K562 (cell line): ENCODE measurements around the gene ITGAL. TPM values are rescaled to one million over a fixed set of nuclear protein-coding genes. Genes with fewer than 3 reads are reported as not detected.

Experiments used
- ATF7 ChIP-seq: fragments of 450-650 bp; IDR thresholded peaks from 2 replicates; pipeline ENCODE4 v1.7.1; 2014; ENCODE audit warnings: mild to moderate bottlenecking, moderate library complexity
- CEBPG ChIP-seq, 3 experiments: fragments of 200-800 bp in 1 of 3; sonication (Bioruptor generic) in 1 of 3; sonication (generic) in 1 of 3; formaldehyde crosslinking in 1 of 3; IDR thresholded peaks in 2 of 3; conservative IDR thresholded peaks in 1 of 3; 2 replicates each; pipeline versions ENCODE4 v1.6.1 to v1.8.0; 2016 to 2022; ENCODE audit warnings: missing compliant biosample characterization in 2 of 3, missing genetic modification characterization in 2 of 3, mild to moderate bottlenecking in 1 of 3, missing genetic modification reagents in 1 of 3
- CSDE1 ChIP-seq, 2 experiments: fragments of 450-650 bp; IDR thresholded peaks; 2 replicates each; pipeline ENCODE4 v1.6.1; 2016; ENCODE audit warnings: mild to moderate bottlenecking in 1 of 2
- FOXM1 ChIP-seq, 2 experiments: fragments of 450-650 bp in 1 of 2; sonication (generic) in 1 of 2; formaldehyde crosslinking in 1 of 2; IDR thresholded peaks; 2 replicates each; pipeline versions ENCODE4 v1.6.1 to v1.9.0; 2017 to 2022; ENCODE audit warnings: low read depth in 2 of 2, mild to moderate bottlenecking in 2 of 2, missing genetic modification reagents in 1 of 2, moderate library complexity in 1 of 2
- HCFC1 ChIP-seq: IDR thresholded peaks from 2 replicates; pipeline ENCODE4 v1.6.1; 2012; ENCODE audit warnings: low read depth, low read length, improper control_type of control experiment
- HOXB6 ChIP-seq: fragments of 250-450 bp; sonication (Bioruptor Pico); IDR thresholded peaks from 2 replicates; pipeline ENCODE4 v1.5.1; 2022; ENCODE audit warnings: mild to moderate bottlenecking, borderline replicate concordance
- KLF6 ChIP-seq: fragments of 250-450 bp; sonication (Bioruptor Pico); IDR thresholded peaks from 2 replicates; pipeline ENCODE4 v1.4.0; 2020; ENCODE audit warnings: mild to moderate bottlenecking, moderate library complexity, borderline replicate concordance
- MED1 ChIP-seq: sonication (generic); formaldehyde crosslinking; IDR thresholded peaks from 2 replicates; pipeline ENCODE4 v1.8.1; 2023; ENCODE audit warnings: missing genetic modification reagents, borderline replicate concordance
- MTA1 ChIP-seq: fragments of 450-650 bp; IDR thresholded peaks from 2 replicates; pipeline ENCODE4 v1.6.1; 2017; ENCODE audit warnings: borderline replicate concordance
- NR2C1 ChIP-seq, 2 experiments: fragments of 450-650 bp; IDR thresholded peaks; 2 replicates each; pipeline ENCODE4 v1.6.1; 2017; ENCODE audit warnings: mild to moderate bottlenecking in 2 of 2, antibody characterized with exemption in 1 of 2, inconsistent platforms in 1 of 2, missing compliant biosample characterization in 1 of 2, missing genetic modification characterization in 1 of 2
- SOX6 ChIP-seq: fragments of 450-650 bp; IDR thresholded peaks from 2 replicates; pipeline ENCODE4 v1.6.1; 2014; ENCODE audit warnings: mild to moderate bottlenecking
- SP1 ChIP-seq: sonication (generic); formaldehyde crosslinking; IDR thresholded peaks from 2 replicates; pipeline ENCODE4 v1.8.1; 2022; ENCODE audit warnings: mild to moderate bottlenecking, missing genetic modification reagents
- YY1 ChIP-seq, 3 experiments: IDR thresholded peaks; 2 replicates each; pipeline ENCODE4 v1.6.1; 2011; ENCODE audit warnings: low read length in 2 of 3, mild to moderate bottlenecking in 2 of 3, moderate library complexity in 2 of 3, borderline replicate concordance in 1 of 3, control low read depth in 1 of 3, low read depth in 1 of 3; ENCODE audit not compliant: insufficient read depth in 3 of 3, insufficient replicate concordance in 2 of 3, control insufficient read depth in 1 of 3, insufficient read length in 1 of 3; ENCODE audit errors: extremely low read depth in 1 of 3
- ZBTB17 ChIP-seq: fragments of 450-650 bp; formaldehyde crosslinking; IDR thresholded peaks from 2 replicates; pipeline ENCODE4 v1.4.0; 2020; ENCODE audit warnings: mild to moderate bottlenecking
- ZC3H8 ChIP-seq: fragments of 450-650 bp; IDR thresholded peaks from 2 replicates; pipeline ENCODE4 v1.6.1; 2017
- ZFX ChIP-seq: sonication (generic); formaldehyde crosslinking; IDR thresholded peaks from 2 replicates; pipeline ENCODE4 v1.8.0; 2022; ENCODE audit warnings: mild to moderate bottlenecking, missing genetic modification reagents, moderate library complexity
- ZNF133 ChIP-seq: fragments of 250-450 bp; sonication (Bioruptor Pico); IDR thresholded peaks from 2 replicates; pipeline ENCODE4 v1.4.0; 2020; ENCODE audit warnings: mild to moderate bottlenecking
- ZNF561 ChIP-seq: fragments of 450-650 bp; formaldehyde crosslinking; conservative IDR thresholded peaks from 2 replicates; pipeline ENCODE4 v1.4.0; 2020; ENCODE audit warnings: mild to moderate bottlenecking, moderate library complexity
- ZNF668 ChIP-seq: fragments of 250-450 bp; sonication (Bioruptor Pico); IDR thresholded peaks from 2 replicates; pipeline ENCODE4 v1.8.0; 2022; ENCODE audit warnings: mild to moderate bottlenecking, inconsistent platforms
- ZZZ3 ChIP-seq: fragments of 450-650 bp; IDR thresholded peaks from 2 replicates; pipeline ENCODE4 v1.6.1; 2016; ENCODE audit warnings: antibody characterized with exemption, mild to moderate bottlenecking, moderate library complexity
- polyA plus RNA-seq, 8 experiments: library from polyadenylated mRNA; depleted of rRNA in 4 of 8; stranded (reverse) in 5 of 8; unstranded in 3 of 8; fragments of >200 nt; fragmentation: Nextera tagmentation in 2 of 8; fragmentation: Illumina TruSeq in 1 of 8; extraction: Ambion mirVana in 2 of 8; extraction: Trizol in 1 of 8; gene quantifications; 2 replicates each; pipeline versions ENCODE4 v1.2.1 to v1.2.3, GENCODE V29; 2011 to 2014; ENCODE audit warnings: inconsistent platforms in 1 of 8, missing spikeins in 1 of 8
- total RNA-seq, 7 experiments: library from RNA; depleted of rRNA in 6 of 7; stranded (reverse); fragments of >200 nt in 6 of 7; fragmentation: Illumina TruSeq in 2 of 7; extraction: Trizol in 2 of 7; gene quantifications; 2 replicates each; pipeline versions ENCODE4 v1.2.1 to v1.2.3, GENCODE V29; 2011 to 2021; ENCODE audit warnings: low replicate concordance in 1 of 7
- TF ChIP-seq, protein P1 (sequence below): conservative IDR thresholded peaks from 2 replicates; pipeline ENCODE4 v1.6.1; 2011; ENCODE audit warnings: low read depth, mild to moderate bottlenecking, low read length; ENCODE audit not compliant: control insufficient read depth
- TF ChIP-seq, protein P2 (sequence below): fragments of 450-650 bp; formaldehyde crosslinking; IDR thresholded peaks from 2 replicates; pipeline ENCODE4 v1.4.0; 2022; ENCODE audit warnings: mild to moderate bottlenecking, moderate library complexity
- TF ChIP-seq, protein P3 (sequence below): sonication (generic); formaldehyde crosslinking; IDR thresholded peaks from 2 replicates; pipeline ENCODE4 v1.9.0; 2022; ENCODE audit warnings: mild to moderate bottlenecking, missing genetic modification reagents
- TF ChIP-seq, protein P4 (sequence below): fragments of 450-650 bp; IDR thresholded peaks from 2 replicates; pipeline ENCODE4 v1.6.1; 2016; ENCODE audit warnings: low read depth, mild to moderate bottlenecking, moderate library complexity

ITGAL gene
- total and polyA plus RNA-seq, 9 of the 15 experiments (the other 6 are each of a cell fraction or from before 2014, with no cell fraction given): 0.01 to 0.53 TPM; not detected in 7

DNA sequence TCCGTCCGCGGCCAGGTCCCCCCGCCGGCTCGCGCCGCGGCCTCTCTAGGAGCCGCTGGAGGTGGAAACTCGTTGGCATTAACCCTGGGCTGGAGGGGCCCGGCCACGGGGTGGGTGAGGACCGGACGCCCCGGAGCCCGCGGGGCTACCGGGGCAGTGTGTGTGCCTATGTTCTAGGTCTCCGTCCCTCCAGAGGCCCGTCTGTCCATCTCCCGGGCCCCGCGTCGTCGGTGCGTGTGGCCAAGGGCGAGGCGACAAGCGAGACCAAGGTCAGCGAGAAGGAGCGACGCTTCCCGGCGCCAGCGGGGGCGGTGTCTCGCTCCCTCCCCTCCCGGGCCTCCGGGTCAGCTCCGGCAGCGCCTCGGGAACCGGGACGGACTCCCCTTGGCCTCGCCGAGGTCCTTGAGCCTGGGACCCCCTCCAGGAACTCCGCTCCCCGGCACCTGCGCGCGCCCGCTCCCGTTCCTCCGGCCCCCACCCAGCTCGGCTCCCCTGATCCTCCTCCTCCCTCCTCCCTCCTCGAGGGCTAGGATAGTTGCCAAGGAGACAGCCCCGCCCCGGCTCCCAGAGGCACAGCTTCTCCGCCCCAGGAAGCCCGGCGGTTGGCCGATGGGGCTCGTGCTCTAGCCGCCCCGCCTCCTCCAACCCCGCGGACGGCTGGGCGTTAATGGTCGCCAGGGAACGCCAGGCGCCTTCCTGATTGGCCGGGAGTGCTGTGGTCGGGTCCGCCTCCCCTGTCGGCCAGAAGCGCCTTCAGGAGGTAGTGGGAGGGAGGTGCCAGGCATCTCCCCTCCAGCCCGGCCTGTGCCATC, 54.5 kb downstream of the ITGAL start (continued):
- TF ChIP-seq, protein P1, sequence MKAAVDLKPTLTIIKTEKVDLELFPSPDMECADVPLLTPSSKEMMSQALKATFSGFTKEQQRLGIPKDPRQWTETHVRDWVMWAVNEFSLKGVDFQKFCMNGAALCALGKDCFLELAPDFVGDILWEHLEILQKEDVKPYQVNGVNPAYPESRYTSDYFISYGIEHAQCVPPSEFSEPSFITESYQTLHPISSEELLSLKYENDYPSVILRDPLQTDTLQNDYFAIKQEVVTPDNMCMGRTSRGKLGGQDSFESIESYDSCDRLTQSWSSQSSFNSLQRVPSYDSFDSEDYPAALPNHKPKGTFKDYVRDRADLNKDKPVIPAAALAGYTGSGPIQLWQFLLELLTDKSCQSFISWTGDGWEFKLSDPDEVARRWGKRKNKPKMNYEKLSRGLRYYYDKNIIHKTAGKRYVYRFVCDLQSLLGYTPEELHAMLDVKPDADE: peak; percentile 50; the same call in 1 of the 2 replicates
- TF ChIP-seq HCFC1 (peak; percentile 82), ZNF668 (CRISPR knock-in tag) (no peak), ZBTB17 (CRISPR knock-in tag) (peak; percentile 84; the same call in 1 of the 2 replicates), ZNF561 (CRISPR knock-in tag) (no peak), MED1 (CRISPR knock-in tag) (no peak), ZC3H8 (no peak), MTA1 (0 out of 2 replicates have a peak, but pooled peaks have one; percentile 27), SP1 (CRISPR knock-in tag) (peak; percentile 73; the same call in 1 of the 2 replicates), YY1 (IDR thresholded peaks at IDR 0.05; ENCODE audit: borderline replicate concordance in 1 of 3, control insufficient read depth in 1 of 3, extremely low read depth in 1 of 3, insufficient read depth in 3 of 3, insufficient read length in 1 of 3, insufficient replicate concordance in 2 of 3, low read depth in 1 of 3, low read length in 2 of 3) (peak in 2 of 3 experiments; percentile 37 to 75), KLF6 (no peak), CSDE1 (IDR thresholded peaks at IDR 0.05) (peak in 1 of 2 experiments; percentile 86; a peak in 2 of 4 replicates), CEBPG (CRISPR knock-in tag; IDR thresholded peaks at IDR 0.05) (no peak), CEBPG (tag; conservative IDR thresholded peaks at IDR 0.05 in 1 of 2, IDR thresholded peaks at IDR 0.05 in 1 of 2) (no peak), ZZZ3 (no peak), ZFX (CRISPR knock-in tag) (peak; percentile 90), NR2C1 (IDR thresholded peaks at IDR 0.05) (peak; percentile 81), NR2C1 (tag; IDR thresholded peaks at IDR 0.05) (peak; percentile 76), SOX6 (no peak; the same call in 1 of the 2 replicates), ZNF133 (CRISPR knock-in tag) (no peak), HOXB6 (CRISPR knock-in tag) (no peak), ATF7 (peak; percentile 69; the same call in 1 of the 2 replicates), FOXM1 (IDR thresholded peaks at IDR 0.05; ENCODE audit: low read depth) (no peak), FOXM1 (CRISPR knock-in tag; IDR thresholded peaks at IDR 0.05; ENCODE audit: low read depth) (no peak)
- TF ChIP-seq, protein P2, sequence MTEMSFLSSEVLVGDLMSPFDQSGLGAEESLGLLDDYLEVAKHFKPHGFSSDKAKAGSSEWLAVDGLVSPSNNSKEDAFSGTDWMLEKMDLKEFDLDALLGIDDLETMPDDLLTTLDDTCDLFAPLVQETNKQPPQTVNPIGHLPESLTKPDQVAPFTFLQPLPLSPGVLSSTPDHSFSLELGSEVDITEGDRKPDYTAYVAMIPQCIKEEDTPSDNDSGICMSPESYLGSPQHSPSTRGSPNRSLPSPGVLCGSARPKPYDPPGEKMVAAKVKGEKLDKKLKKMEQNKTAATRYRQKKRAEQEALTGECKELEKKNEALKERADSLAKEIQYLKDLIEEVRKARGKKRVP (CRISPR knock-in tag): no peak
- TF ChIP-seq, protein P3, sequence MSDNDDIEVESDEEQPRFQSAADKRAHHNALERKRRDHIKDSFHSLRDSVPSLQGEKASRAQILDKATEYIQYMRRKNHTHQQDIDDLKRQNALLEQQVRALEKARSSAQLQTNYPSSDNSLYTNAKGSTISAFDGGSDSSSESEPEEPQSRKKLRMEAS (CRISPR knock-in tag): peak; percentile 60
- TF ChIP-seq, protein P4, sequence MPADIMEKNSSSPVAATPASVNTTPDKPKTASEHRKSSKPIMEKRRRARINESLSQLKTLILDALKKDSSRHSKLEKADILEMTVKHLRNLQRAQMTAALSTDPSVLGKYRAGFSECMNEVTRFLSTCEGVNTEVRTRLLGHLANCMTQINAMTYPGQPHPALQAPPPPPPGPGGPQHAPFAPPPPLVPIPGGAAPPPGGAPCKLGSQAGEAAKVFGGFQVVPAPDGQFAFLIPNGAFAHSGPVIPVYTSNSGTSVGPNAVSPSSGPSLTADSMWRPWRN: no peak
